Gastroesophageal sphincter (tissue), 4 donors: ENCODE measurements around the gene TMEM50B. TPM values are rescaled to one million over a fixed set of nuclear protein-coding genes. Genes with fewer than 3 reads are reported as not detected.
A peak's percentile ranks its signal among the peaks of the same experiment; 100 is the strongest.
"Not testable (repeated sequence)": the region's sequence is repeated elsewhere in the genome, so short reads cannot be mapped to it uniquely, and the experiment has no call there.

Experiments used
- ATAC-seq: fragments of 150-250 bp; one replicate; pipeline ENCODE4 v1.9.1; 2016; ENCODE audit warnings: mild to moderate bottlenecking, moderate library complexity
- H3K27ac ChIP-seq, 4 donors: fragments of 200-600 bp; sonication (generic) in 3 of 4; 1 replicate in 3 of 4; 2 replicates in 1 of 4; pipeline ENCODE4 v1.5.1; 2016 to 2019
- H3K27me3 ChIP-seq: fragments of 200-600 bp; sonication (generic); one replicate; pipeline ENCODE4 v1.5.1; 2019
- H3K36me3 ChIP-seq, 2 donors: fragments of 200-600 bp; sonication (generic); one replicate each; pipeline ENCODE4 v1.5.1; 2019; ENCODE audit warnings: control low read depth in 1 of 2
- H3K4me1 ChIP-seq, 3 donors: fragments of 200-600 bp; sonication (generic); 1 replicate in 2 of 3; 2 replicates in 1 of 3; pipeline ENCODE4 v1.5.1; 2016 to 2019; ENCODE audit warnings: control low read depth in 2 of 3
- H3K4me3 ChIP-seq, 2 donors: fragments of 200-600 bp; sonication (generic); one replicate each; pipeline ENCODE4 v1.5.1; 2019; ENCODE audit warnings: mild to moderate bottlenecking in 1 of 2, moderate library complexity in 1 of 2
- H3K9me3 ChIP-seq, 3 donors: fragments of 200-600 bp; sonication (generic); one replicate each; pipeline ENCODE4 v1.5.1; 2017 to 2019; ENCODE audit warnings: control low read depth in 2 of 3
- EP300 ChIP-seq: sonication (generic); formaldehyde crosslinking; IDR thresholded peaks from one replicate; pipeline ENCODE4 v1.6.1; 2017; ENCODE audit warnings: antibody characterized with exemption, mild to moderate bottlenecking
- POLR2A ChIP-seq, 2 donors: fragments of 450-650 bp; IDR thresholded peaks; one replicate each; pipeline ENCODE4 v1.6.1; 2017; ENCODE audit warnings: antibody characterized with exemption in 2 of 2, mild to moderate bottlenecking in 2 of 2, moderate library complexity in 1 of 2
- POLR2AphosphoS5 ChIP-seq: sonication (generic); formaldehyde crosslinking; IDR thresholded peaks from one replicate; pipeline ENCODE4 v1.6.1; 2017; ENCODE audit warnings: antibody characterized with exemption
- WGBS, 2 donors: methylation state at CpG; one replicate each; pipeline ENCODE4 v1.1.5; 2018; ENCODE audit warnings: low coverage in 1 of 2; 5-methylcytosine and 5-hydroxymethylcytosine counted together
- total RNA-seq, 4 donors: library from RNA; depleted of rRNA; stranded (reverse); fragments of >200 nt; gene quantifications; one replicate each; pipeline ENCODE4 v1.1.0, GENCODE V29; 2016
- TF ChIP-seq, protein P1 (sequence below), 4 experiments: fragments of 200-600 bp in 2 of 4; fragments of 450-650 bp in 2 of 4; sonication (generic) in 1 of 4; IDR thresholded peaks; one replicate each; pipeline ENCODE4 v1.5.1; 2017 to 2019; ENCODE audit warnings: antibody characterized with exemption in 4 of 4, mild to moderate bottlenecking in 2 of 4, moderate library complexity in 2 of 4

TMEM50B gene
- total RNA-seq, 4 donors from 2014 or later = 56.4 to 175 (median 90.0) TPM

DNA sequence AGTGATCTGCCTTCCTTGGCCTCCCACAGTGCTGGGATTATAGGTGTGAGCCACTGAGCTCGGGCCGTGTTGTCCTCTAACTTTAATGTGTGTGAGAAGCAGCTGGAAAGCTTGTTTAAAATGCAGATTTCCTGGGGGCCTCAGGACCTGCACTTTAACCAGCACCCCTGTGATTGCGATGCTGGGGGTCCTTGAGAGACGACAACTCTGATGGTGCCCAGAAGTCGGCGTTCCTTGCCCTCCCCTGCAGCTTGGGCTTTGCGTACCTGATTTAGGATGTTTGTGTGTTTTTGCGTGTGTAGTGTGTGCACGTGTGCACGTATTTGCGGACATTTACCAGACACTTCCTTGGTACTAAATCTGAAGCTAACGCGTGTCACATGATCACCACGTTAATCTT, 65.7 kb downstream of the TMEM50B start:
- TF ChIP-seq, protein P1, sequence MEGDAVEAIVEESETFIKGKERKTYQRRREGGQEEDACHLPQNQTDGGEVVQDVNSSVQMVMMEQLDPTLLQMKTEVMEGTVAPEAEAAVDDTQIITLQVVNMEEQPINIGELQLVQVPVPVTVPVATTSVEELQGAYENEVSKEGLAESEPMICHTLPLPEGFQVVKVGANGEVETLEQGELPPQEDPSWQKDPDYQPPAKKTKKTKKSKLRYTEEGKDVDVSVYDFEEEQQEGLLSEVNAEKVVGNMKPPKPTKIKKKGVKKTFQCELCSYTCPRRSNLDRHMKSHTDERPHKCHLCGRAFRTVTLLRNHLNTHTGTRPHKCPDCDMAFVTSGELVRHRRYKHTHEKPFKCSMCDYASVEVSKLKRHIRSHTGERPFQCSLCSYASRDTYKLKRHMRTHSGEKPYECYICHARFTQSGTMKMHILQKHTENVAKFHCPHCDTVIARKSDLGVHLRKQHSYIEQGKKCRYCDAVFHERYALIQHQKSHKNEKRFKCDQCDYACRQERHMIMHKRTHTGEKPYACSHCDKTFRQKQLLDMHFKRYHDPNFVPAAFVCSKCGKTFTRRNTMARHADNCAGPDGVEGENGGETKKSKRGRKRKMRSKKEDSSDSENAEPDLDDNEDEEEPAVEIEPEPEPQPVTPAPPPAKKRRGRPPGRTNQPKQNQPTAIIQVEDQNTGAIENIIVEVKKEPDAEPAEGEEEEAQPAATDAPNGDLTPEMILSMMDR (IDR thresholded peaks at IDR 0.05) = no peak
- TF ChIP-seq POLR2AphosphoS5 (no peak), POLR2A (IDR thresholded peaks at IDR 0.05) (no peak), EP300 (no peak)
- Histone ChIP-seq H3K4me3 (no peak overlapping the region), H3K27me3 (no peaks in the 10 kb centered on the region), H3K36me3 (peaks cover 0 to 63% of the 10 kb centered on the region in 2 donors), H3K4me1 (peaks cover 0 to 57% (median 11%) of the 10 kb centered on the region in 3 donors), H3K9me3 (no peaks in the 10 kb centered on the region), H3K27ac (no peak overlapping the region)
- WGBS, 2 donors = 78 to 84% methylated on average over 8 to 12 of the region's 14 CpGs
- no peak for ATAC-seq

DNA sequence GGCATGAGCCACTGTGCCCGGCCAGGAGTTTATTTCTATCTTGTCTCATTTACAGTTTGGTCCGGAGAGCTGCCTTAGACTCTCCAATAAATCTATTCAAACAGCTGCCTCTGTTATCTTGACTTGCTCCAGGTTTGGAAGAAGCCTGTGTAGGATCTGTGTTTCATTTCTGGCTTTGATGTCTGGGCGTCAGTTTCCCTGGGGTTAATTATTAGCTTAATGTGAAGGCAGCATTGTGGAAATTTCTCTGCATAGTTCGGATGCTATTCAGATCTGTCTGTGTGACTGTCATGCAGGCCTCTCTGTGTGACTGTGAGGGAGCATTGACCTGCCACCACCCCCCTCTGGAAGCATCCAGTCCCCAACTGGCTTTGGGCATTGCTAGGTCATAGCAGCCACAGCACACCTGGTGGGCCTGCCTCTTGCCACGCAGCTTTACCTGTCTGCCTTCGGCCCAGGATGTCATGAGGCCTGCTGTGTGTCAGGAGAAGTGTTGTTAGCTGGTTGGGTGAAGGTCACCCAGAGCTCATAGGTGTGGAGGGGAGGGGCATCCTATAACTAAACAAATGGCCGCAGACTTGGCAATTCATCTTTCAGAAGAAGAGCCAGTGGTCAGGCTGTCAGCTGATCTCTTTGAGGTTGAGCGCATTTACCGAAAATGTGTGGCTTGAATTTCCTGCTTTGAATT, 66.8 kb downstream of the TMEM50B start:
- Histone ChIP-seq H3K9me3 (no peaks in the 10 kb centered on the region), H3K27ac (peak overlapping the region in 1 of 4 donors; percentile 31), H3K4me3 (no peak overlapping the region), H3K27me3 (no peaks in the 10 kb centered on the region), H3K4me1 (peaks cover 0 to 55% (median 7%) of the 10 kb centered on the region in 3 donors), H3K36me3 (peaks cover 0 to 55% of the 10 kb centered on the region in 2 donors)
- whole genome bisulfite sequencing, 2 donors = 45 to 70% methylated on average over 5 to 6 of the region's 9 CpGs
- ATAC-seq = no peak
- TF ChIP-seq, protein P1 (IDR thresholded peaks at IDR 0.05) = no peak

DNA sequence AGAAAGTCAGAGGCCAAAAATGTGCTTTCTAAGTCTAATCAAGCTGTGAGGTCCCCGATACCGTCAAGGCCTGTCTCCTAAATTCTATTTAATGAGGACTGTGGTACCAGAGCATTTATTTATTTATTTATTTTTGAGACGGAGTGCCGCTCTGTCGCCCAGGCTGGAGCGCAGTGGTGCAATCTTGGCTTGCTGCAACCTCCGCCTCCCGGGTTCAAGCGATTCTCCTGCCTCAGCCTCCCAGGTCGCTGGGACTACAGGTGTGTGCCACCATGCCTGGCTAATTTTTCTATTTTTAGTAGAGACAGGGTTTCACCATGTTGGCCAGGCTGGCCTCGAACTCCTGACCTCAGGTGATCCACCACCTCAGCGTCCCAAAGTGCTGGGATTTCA, 67.3 kb downstream of the TMEM50B start:
- ATAC-seq, H3K27me3 ChIP-seq, H3K9me3 ChIP-seq, H3K27ac ChIP-seq, H3K4me3 ChIP-seq: not testable (repeated sequence)
- Histone ChIP-seq H3K36me3 (peaks cover 0 to 49% of the 10 kb centered on the region in 2 donors), H3K4me1 (peaks cover 0 to 57% (median 6%) of the 10 kb centered on the region in 3 donors)
- 85 to 94% methylated on average over 5 to 11 of the region's 12 CpGs for WGBS, 2 donors

DNA sequence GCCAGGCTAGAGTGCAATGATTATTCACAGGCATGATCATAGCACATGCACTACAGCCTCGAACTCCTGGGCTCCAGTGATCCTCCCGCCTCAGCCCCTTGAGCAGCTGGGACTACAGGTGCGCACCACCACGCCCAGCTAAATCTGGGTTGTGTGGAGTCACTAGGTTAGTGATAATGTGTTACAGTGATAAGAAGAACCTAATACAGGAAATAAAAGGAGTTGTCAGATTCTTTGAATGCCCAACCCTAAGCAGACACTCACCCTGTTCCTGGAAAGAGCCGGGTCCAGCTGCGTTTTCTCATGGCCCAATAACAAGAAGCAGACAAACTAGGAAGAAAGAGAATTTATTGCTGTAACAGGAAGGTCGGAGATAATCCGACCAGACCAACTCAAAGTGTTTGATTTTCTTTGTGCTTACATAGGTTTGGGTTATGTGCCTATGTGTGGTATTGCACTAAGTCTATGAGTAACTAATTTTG, 67.8 kb downstream of the TMEM50B start:
- H3K4me3 ChIP-seq = no peak overlapping the region
- no peaks in the 10 kb centered on the region for H3K9me3 ChIP-seq
- TF ChIP-seq, protein P1 (IDR thresholded peaks at IDR 0.05) = no peak
- TF ChIP-seq POLR2A (IDR thresholded peaks at IDR 0.05) (no peak), EP300 (no peak), POLR2AphosphoS5 (no peak)
- peak overlapping the region in 1 of 4 donors; percentile 45 for H3K27ac ChIP-seq
- no peaks in the 10 kb centered on the region for H3K27me3 ChIP-seq
- H3K36me3 ChIP-seq = peaks cover 0 to 45% of the 10 kb centered on the region in 2 donors
- WGBS, 2 donors = 73% methylated on average over 7 to 8 of the region's 8 CpGs
- H3K4me1 ChIP-seq = peaks cover 0 to 61% (median 6%) of the 10 kb centered on the region in 3 donors
- ATAC-seq = no peak

DNA sequence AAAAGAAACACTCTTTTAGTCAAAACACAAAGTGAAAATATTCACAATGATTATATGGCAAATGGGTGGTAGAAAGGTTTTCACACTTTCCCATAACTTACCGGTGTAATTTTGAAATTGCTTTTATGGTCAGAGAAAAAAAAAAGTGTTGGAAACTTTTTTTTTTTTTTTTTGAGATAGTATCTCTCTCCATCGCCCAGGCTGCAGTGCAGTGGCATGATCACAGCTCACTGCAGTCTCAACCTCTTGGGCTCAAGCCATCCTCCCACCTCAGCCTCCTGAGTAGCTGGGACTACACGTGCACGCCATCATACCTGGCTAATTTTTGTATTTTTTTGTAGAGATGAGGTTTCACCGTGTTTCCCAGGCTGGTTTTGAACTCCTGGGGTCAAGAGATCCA, 73.3 kb downstream of the TMEM50B start:
- H3K4me1 ChIP-seq = peaks cover 0 to 75% (median 14%) of the 10 kb centered on the region in 3 donors
- H3K36me3 ChIP-seq = peaks cover 0 to 8% of the 10 kb centered on the region in 2 donors
- TF ChIP-seq, protein P1 (IDR thresholded peaks at IDR 0.05) = no peak
- TF ChIP-seq POLR2AphosphoS5 = no peak
- TF ChIP-seq EP300 = no peak
- no peak for TF ChIP-seq POLR2A (IDR thresholded peaks at IDR 0.05)
- no peak overlapping the region for H3K4me3 ChIP-seq
- peak overlapping the region in 1 of 4 donors; percentile 96 for H3K27ac ChIP-seq
- H3K27me3 ChIP-seq = no peaks in the 10 kb centered on the region
- ATAC-seq = no peak
- 62 to 65% methylated on average over 4 to 5 of the region's 5 CpGs for WGBS, 2 donors
- H3K9me3 ChIP-seq = no peaks in the 10 kb centered on the region
